GM18526 (cell line): ENCODE measurements around the gene ZIC5.

ENCODE experiments used
- POLR2A ChIP-seq: IDR thresholded peaks from 3 replicates; pipeline ENCODE4 v1.6.1; 2011; ENCODE audit not compliant: insufficient read length; ENCODE audit errors: extremely low read depth

ZIC5 gene

GRCh38 chr13:99991013-99991827 lies 19.7 kb upstream of the ZIC5 start:
- TF ChIP-seq POLR2A, result no peak

GRCh38 chr13:99990126-99990977 lies 18.8 kb upstream of the ZIC5 start:
- TF ChIP-seq POLR2A, result no peak

- TF ChIP-seq POLR2A, result no peak
Measured at GRCh38 chr13:99989276-99990125, 17.9 kb upstream of the ZIC5 start.

- no peak for TF ChIP-seq POLR2A
Measured at GRCh38 chr13:99988529-99989275, 17.1 kb upstream of the ZIC5 start.

GRCh38 chr13:99987154-99988019 lies 15.8 kb upstream of the ZIC5 start:
- TF ChIP-seq POLR2A, result no peak

- no peak for TF ChIP-seq POLR2A
Measured at GRCh38 chr13:99986741-99987140, 15.2 kb upstream of the ZIC5 start.

- no peak for TF ChIP-seq POLR2A
Measured at GRCh38 chr13:99985886-99986527, 14.4 kb upstream of the ZIC5 start.

- TF ChIP-seq POLR2A, result no peak
Measured at GRCh38 chr13:99985241-99985874, 13.8 kb upstream of the ZIC5 start.

GRCh38 chr13:99984461-99985240 lies 13.1 kb upstream of the ZIC5 start:
- no peak for TF ChIP-seq POLR2A

- TF ChIP-seq POLR2A, result no peak
Measured at GRCh38 chr13:99983499-99984401, 12.2 kb upstream of the ZIC5 start.
